Measurements from ENCODE around the gene EED. TPM values are rescaled to one million over a fixed set of nuclear protein-coding genes. Genes with fewer than 3 reads are reported as not detected.

EED gene
- total and polyA plus RNA-seq, 9 donors, result 16.2 to 29.4 (median 17.2) TPM

- TF ChIP-seq POLR2A (IDR thresholded peaks at IDR 0.05) (no peak), EP300 (IDR thresholded peaks at IDR 0.05) (no peak)
- TF ChIP-seq, protein P1, sequence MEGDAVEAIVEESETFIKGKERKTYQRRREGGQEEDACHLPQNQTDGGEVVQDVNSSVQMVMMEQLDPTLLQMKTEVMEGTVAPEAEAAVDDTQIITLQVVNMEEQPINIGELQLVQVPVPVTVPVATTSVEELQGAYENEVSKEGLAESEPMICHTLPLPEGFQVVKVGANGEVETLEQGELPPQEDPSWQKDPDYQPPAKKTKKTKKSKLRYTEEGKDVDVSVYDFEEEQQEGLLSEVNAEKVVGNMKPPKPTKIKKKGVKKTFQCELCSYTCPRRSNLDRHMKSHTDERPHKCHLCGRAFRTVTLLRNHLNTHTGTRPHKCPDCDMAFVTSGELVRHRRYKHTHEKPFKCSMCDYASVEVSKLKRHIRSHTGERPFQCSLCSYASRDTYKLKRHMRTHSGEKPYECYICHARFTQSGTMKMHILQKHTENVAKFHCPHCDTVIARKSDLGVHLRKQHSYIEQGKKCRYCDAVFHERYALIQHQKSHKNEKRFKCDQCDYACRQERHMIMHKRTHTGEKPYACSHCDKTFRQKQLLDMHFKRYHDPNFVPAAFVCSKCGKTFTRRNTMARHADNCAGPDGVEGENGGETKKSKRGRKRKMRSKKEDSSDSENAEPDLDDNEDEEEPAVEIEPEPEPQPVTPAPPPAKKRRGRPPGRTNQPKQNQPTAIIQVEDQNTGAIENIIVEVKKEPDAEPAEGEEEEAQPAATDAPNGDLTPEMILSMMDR (IDR thresholded peaks at IDR 0.05), result no peak
- H3K36me3 ChIP-seq, result no peaks in the 10 kb centered on the region
- no peaks in the 10 kb centered on the region for H3K27me3 ChIP-seq
- intact Hi-C loops (cut with DNase I), result no loop called here
- no peak overlapping the region for H3K27ac ChIP-seq
- no peak overlapping the region for H3K4me3 ChIP-seq
- WGBS, 3 donors, result 97 to 100% (median 98%) methylated on average over 1 of the region's 1 CpG
- no peak for DNase-seq
- H3K9me3 ChIP-seq, result no peaks in the 10 kb centered on the region
- H3K4me1 ChIP-seq (ENCODE audit: insufficient read depth), result peaks cover 3% of the 10 kb centered on the region
Observed at GRCh38 chr11:86230179-86230804, 14.3 kb upstream of the EED start.

GRCh38 chr11:86230921-86231434, 13.6 kb upstream of the EED start:
- Histone ChIP-seq H3K27me3 (no peaks in the 10 kb centered on the region), H3K4me3 (no peak overlapping the region), H3K36me3 (no peaks in the 10 kb centered on the region), H3K27ac (no peak overlapping the region), H3K4me1 (ENCODE audit: insufficient read depth) (peaks cover 3% of the 10 kb centered on the region), H3K9me3 (no peaks in the 10 kb centered on the region)
- no peak for DNase-seq
- TF ChIP-seq, protein P1 (IDR thresholded peaks at IDR 0.05), result no peak
- no peak for TF ChIP-seq POLR2A (IDR thresholded peaks at IDR 0.05)
- no peak for TF ChIP-seq EP300 (IDR thresholded peaks at IDR 0.05)
- intact Hi-C loops (cut with DNase I), result no loop called here

- H3K4me3 ChIP-seq, result no peak overlapping the region
- H3K27ac ChIP-seq, result no peak overlapping the region
- H3K27me3 ChIP-seq, result no peaks in the 10 kb centered on the region
- intact Hi-C loops (cut with DNase I), result no loop called here
- no peaks in the 10 kb centered on the region for H3K36me3 ChIP-seq
- H3K9me3 ChIP-seq, result no peaks in the 10 kb centered on the region
- no peak for DNase-seq
- peaks cover under 1% of the 10 kb centered on the region for H3K4me1 ChIP-seq (ENCODE audit: insufficient read depth)
- TF ChIP-seq POLR2A (IDR thresholded peaks at IDR 0.05) (no peak), EP300 (IDR thresholded peaks at IDR 0.05) (no peak)
- TF ChIP-seq, protein P1 (IDR thresholded peaks at IDR 0.05), result no peak
Observed at GRCh38 chr11:86232556-86232955, 12.0 kb upstream of the EED start.

DNA sequence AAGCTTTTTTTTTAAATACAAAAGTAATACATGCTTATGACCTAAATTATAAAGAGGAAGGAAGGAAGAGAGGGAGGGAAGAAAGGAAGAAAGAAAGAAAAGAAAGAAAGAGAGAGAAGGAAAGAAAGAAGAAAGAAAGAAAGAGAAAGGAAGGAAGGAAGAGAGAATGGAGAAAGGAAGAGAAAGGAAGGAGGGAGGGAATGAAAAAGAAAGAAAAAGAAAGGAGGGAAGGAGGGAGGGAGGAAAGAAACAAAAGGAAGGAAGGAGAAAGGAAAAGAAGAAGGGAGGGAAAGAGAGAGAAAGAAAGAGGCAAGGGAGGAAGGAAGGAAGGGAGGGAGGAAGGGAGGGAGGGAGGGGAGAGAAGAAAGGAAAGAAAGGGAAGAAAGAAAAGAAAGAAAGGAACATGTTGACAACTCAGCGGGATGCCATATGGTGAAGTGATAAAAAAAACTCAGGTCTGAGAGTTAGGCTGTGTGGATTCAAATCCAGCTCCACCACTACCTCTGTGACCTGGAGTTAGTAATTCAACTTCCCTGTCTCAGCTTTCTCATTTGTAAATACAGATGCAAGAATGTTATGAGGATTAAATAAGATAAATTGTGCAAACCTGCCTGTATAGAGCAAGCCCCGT, 9.6 kb upstream of the EED start:
- no peaks in the 10 kb centered on the region for H3K36me3 ChIP-seq
- H3K9me3 ChIP-seq, result no peaks in the 10 kb centered on the region
- intact Hi-C loops (cut with DNase I), result no loop called here
- WGBS, 3 donors, result 27 to 39% (median 30%) methylated on average over 2 of the region's 2 CpGs
- no peak overlapping the region for H3K27ac ChIP-seq
- DNase-seq, result no peak
- H3K4me1 ChIP-seq (ENCODE audit: insufficient read depth), result no peaks in the 10 kb centered on the region
- no peak for TF ChIP-seq EP300 (IDR thresholded peaks at IDR 0.05)
- TF ChIP-seq, protein P1 (IDR thresholded peaks at IDR 0.05), result no peak
- TF ChIP-seq POLR2A (IDR thresholded peaks at IDR 0.05), result no peak
- H3K4me3 ChIP-seq, result no peak overlapping the region
- no peaks in the 10 kb centered on the region for H3K27me3 ChIP-seq
